Stomach smooth muscle (tissue), 2 donors: ENCODE measurements around the gene RNF114.

Experiments used
- H3K27ac ChIP-seq: one replicate; pipeline ENCODE4 v1.7.0; 2013; ENCODE audit warnings: mild to moderate bottlenecking, low read length, inconsistent platforms
- H3K27me3 ChIP-seq, 2 donors: one replicate each; pipeline ENCODE4 v1.7.0; 2013; ENCODE audit warnings: low read length in 2 of 2; ENCODE audit not compliant: insufficient read depth in 2 of 2, control insufficient read depth in 1 of 2
- H3K36me3 ChIP-seq, 2 donors: one replicate each; pipeline ENCODE4 v1.7.0; 2013; ENCODE audit warnings: low read length in 2 of 2; ENCODE audit not compliant: control insufficient read depth in 2 of 2, insufficient read depth in 2 of 2
- H3K4me1 ChIP-seq: one replicate; pipeline ENCODE4 v1.7.0; 2013; ENCODE audit warnings: low read length; ENCODE audit not compliant: control insufficient read depth, insufficient read depth
- H3K4me3 ChIP-seq, 2 donors: one replicate each; pipeline ENCODE4 v1.7.0; 2013; ENCODE audit warnings: low read length in 2 of 2
- H3K9ac ChIP-seq, 2 donors: one replicate each; pipeline ENCODE4 v1.7.0; 2013; ENCODE audit warnings: low read length in 2 of 2, mild to moderate bottlenecking in 1 of 2
- H3K9me3 ChIP-seq, 2 donors: one replicate each; pipeline ENCODE4 v1.7.0; 2013; ENCODE audit warnings: low read length in 2 of 2; ENCODE audit not compliant: control insufficient read depth in 2 of 2
- donor health status: healthy.
- donor health status: Pancreatic carcinoma.

The RNF114 gene

GRCh38 chr20:49936153-49937026 is at the start of gene RNF114:
Gene RNF114 (plus strand): TSS chr20:49936397. CDS start chr20:49936413, 16 bp downstream.
- Histone ChIP-seq H3K36me3 (peaks cover 6 to 9% of the 10 kb centered on the region in 2 donors), H3K9ac (peak within 1 kb of the TSS; percentile 91 to 96), H3K4me1 (peaks cover 28% of the 10 kb centered on the region), H3K27ac (peak within 1 kb of the TSS; percentile 87), H3K27me3 (no peaks in the 10 kb centered on the region), H3K4me3 (peak within 1 kb of the TSS; percentile 62 to 92), H3K9me3 (no peaks in the 10 kb centered on the region)

GRCh38 chr20:49886571-49887213 is 49.5 kb upstream of the RNF114 start:
- no peak overlapping the region for H3K9ac ChIP-seq
- no peaks in the 10 kb centered on the region for H3K27me3 ChIP-seq
- H3K36me3 ChIP-seq = peaks cover 22 to 28% of the 10 kb centered on the region in 2 donors
- no peaks in the 10 kb centered on the region for H3K9me3 ChIP-seq
- H3K27ac ChIP-seq = peak overlapping the region; percentile 18
- peaks cover 38% of the 10 kb centered on the region for H3K4me1 ChIP-seq
- no peak overlapping the region for H3K4me3 ChIP-seq

- Histone ChIP-seq H3K4me1 (peaks cover 38% of the 10 kb centered on the region), H3K4me3 (no peak overlapping the region), H3K9me3 (no peaks in the 10 kb centered on the region), H3K9ac (no peak overlapping the region), H3K27ac (peak overlapping the region; percentile 37), H3K36me3 (peaks cover 22 to 28% of the 10 kb centered on the region in 2 donors), H3K27me3 (no peaks in the 10 kb centered on the region)
Measured at GRCh38 chr20:49887251-49888211, 48.7 kb upstream of the RNF114 start.

- Histone ChIP-seq H3K27me3 (no peaks in the 10 kb centered on the region), H3K4me1 (peaks cover 40% of the 10 kb centered on the region), H3K9me3 (no peaks in the 10 kb centered on the region), H3K36me3 (peaks cover 21 to 25% of the 10 kb centered on the region in 2 donors), H3K9ac (no peak overlapping the region), H3K4me3 (no peak overlapping the region), H3K27ac (no peak overlapping the region)
Measured at GRCh38 chr20:49888212-49889000, 47.8 kb upstream of the RNF114 start.

GRCh38 chr20:49889001-49889934 is 46.9 kb upstream of the RNF114 start:
- Histone ChIP-seq H3K9me3 (no peaks in the 10 kb centered on the region), H3K4me3 (no peak overlapping the region), H3K27ac (no peak overlapping the region), H3K36me3 (peaks cover 15 to 19% of the 10 kb centered on the region in 2 donors), H3K4me1 (peaks cover 43% of the 10 kb centered on the region), H3K27me3 (no peaks in the 10 kb centered on the region), H3K9ac (no peak overlapping the region)

GRCh38 chr20:49889935-49890333 is 46.3 kb upstream of the RNF114 start:
- H3K36me3 ChIP-seq = peaks cover 12% of the 10 kb centered on the region in 2 donors
- H3K9ac ChIP-seq = no peak overlapping the region
- H3K4me3 ChIP-seq = no peak overlapping the region
- H3K4me1 ChIP-seq = peaks cover 43% of the 10 kb centered on the region
- H3K27ac ChIP-seq = no peak overlapping the region
- H3K9me3 ChIP-seq = no peaks in the 10 kb centered on the region
- no peaks in the 10 kb centered on the region for H3K27me3 ChIP-seq

- H3K9ac ChIP-seq = no peak overlapping the region
- H3K4me1 ChIP-seq = peaks cover 43% of the 10 kb centered on the region
- H3K4me3 ChIP-seq = no peak overlapping the region
- H3K36me3 ChIP-seq = peaks cover 7 to 9% of the 10 kb centered on the region in 2 donors
- no peaks in the 10 kb centered on the region for H3K27me3 ChIP-seq
- no peaks in the 10 kb centered on the region for H3K9me3 ChIP-seq
- H3K27ac ChIP-seq = no peak overlapping the region
Measured at GRCh38 chr20:49890471-49891361, 45.5 kb upstream of the RNF114 start.

GRCh38 chr20:49891476-49892110 is 44.6 kb upstream of the RNF114 start:
- Histone ChIP-seq H3K27me3 (no peaks in the 10 kb centered on the region), H3K9me3 (no peaks in the 10 kb centered on the region), H3K4me3 (no peak overlapping the region), H3K36me3 (peaks cover 4 to 7% of the 10 kb centered on the region in 2 donors), H3K27ac (no peak overlapping the region), H3K4me1 (peaks cover 43% of the 10 kb centered on the region), H3K9ac (no peak overlapping the region)
